ENCODE results near the gene PSMC2. TPM values are rescaled to one million over a fixed set of nuclear protein-coding genes. Genes with fewer than 3 reads are reported as not detected.

The PSMC2 gene
- total RNA-seq, 1 donor = 252 TPM

DNA sequence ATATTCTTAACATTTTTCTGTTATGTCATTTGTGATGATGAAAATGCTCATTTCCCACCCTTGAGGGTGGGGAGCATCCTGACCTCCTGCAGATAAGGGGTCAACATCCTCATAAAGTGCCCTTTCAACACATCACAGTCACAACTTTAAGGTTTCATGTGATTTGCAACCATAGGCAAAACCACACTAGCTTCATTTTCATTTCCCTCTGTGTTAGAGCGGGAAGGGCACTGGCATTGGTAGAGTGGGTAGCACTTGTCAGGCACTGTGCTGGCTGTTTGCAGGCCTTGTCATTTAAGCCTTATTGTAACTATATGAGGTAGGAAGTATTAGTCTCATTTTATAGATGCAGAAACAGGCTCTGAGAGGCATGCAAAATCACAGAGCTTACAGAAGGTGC lies 39.8 kb downstream of the PSMC2 start:
- DNase-seq (ENCODE audit: low read depth) = no peak
- no peak overlapping the region for H3K4me3 ChIP-seq (ENCODE audit: low read depth, low read length)
- TF ChIP-seq, protein P1, sequence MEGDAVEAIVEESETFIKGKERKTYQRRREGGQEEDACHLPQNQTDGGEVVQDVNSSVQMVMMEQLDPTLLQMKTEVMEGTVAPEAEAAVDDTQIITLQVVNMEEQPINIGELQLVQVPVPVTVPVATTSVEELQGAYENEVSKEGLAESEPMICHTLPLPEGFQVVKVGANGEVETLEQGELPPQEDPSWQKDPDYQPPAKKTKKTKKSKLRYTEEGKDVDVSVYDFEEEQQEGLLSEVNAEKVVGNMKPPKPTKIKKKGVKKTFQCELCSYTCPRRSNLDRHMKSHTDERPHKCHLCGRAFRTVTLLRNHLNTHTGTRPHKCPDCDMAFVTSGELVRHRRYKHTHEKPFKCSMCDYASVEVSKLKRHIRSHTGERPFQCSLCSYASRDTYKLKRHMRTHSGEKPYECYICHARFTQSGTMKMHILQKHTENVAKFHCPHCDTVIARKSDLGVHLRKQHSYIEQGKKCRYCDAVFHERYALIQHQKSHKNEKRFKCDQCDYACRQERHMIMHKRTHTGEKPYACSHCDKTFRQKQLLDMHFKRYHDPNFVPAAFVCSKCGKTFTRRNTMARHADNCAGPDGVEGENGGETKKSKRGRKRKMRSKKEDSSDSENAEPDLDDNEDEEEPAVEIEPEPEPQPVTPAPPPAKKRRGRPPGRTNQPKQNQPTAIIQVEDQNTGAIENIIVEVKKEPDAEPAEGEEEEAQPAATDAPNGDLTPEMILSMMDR (IDR thresholded peaks at IDR 0.05; ENCODE audit: insufficient read depth, low read depth, low read length) = no peak

- no peak overlapping the region for H3K4me3 ChIP-seq (ENCODE audit: low read depth, low read length)
- TF ChIP-seq, protein P1 (IDR thresholded peaks at IDR 0.05; ENCODE audit: insufficient read depth, low read depth, low read length) = no peak
- no peak for DNase-seq (ENCODE audit: low read depth)
Observed at GRCh38 chr7:103388469-103389140, 41.2 kb downstream of the PSMC2 start.

DNA sequence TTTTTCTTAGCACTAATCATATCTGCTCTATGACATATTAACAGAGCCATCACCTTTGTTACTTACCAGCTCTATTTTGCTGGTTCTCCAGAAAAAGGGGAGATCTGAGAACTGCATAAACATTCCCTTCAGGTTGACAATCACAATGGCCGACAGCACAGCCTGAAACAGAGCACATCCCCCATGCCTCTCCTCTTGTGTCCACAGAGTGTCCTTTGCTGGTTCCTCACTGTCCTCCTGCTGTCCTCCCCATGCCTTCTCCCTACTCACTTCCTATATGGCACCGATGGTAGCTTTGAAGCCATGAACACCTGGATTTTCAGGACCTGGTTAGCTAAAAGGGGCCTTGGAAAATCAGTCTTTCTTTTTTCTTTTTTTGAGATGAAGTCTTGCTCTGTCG lies 41.8 kb downstream of the PSMC2 start:
- H3K4me3 ChIP-seq (ENCODE audit: low read depth, low read length) = no peak overlapping the region
- no peak for DNase-seq (ENCODE audit: low read depth)
- TF ChIP-seq, protein P1 (IDR thresholded peaks at IDR 0.05; ENCODE audit: insufficient read depth, low read depth, low read length) = no peak

GRCh38 chr7:103391150-103391549 lies 43.7 kb downstream of the PSMC2 start:
- no peak overlapping the region for H3K4me3 ChIP-seq (ENCODE audit: low read depth, low read length)
- TF ChIP-seq, protein P1 (IDR thresholded peaks at IDR 0.05; ENCODE audit: insufficient read depth, low read depth, low read length) = no peak
- DNase-seq (ENCODE audit: low read depth) = no peak

DNA sequence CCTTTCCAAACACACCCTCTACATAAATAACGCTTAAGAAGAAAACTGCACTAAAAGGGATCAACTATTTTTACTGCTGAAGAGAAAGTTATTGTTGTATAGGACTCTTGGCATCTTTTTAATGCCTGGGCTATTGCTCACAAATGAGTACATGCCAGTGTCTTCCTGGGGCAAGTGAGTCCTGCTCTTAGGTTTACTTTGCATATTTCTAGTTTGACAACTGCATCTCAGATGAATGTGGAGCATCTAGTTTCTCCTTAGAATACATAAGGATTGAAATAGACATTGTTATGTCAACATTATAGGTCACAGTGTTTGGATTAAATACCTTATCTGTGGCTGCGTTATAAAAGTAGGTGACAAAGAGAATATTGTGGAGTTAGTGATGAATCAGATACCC lies 44.5 kb downstream of the PSMC2 start:
- no peak overlapping the region for H3K4me3 ChIP-seq (ENCODE audit: low read depth, low read length)
- TF ChIP-seq, protein P1 (IDR thresholded peaks at IDR 0.05; ENCODE audit: insufficient read depth, low read depth, low read length) = no peak
- no peak for DNase-seq (ENCODE audit: low read depth)

DNA sequence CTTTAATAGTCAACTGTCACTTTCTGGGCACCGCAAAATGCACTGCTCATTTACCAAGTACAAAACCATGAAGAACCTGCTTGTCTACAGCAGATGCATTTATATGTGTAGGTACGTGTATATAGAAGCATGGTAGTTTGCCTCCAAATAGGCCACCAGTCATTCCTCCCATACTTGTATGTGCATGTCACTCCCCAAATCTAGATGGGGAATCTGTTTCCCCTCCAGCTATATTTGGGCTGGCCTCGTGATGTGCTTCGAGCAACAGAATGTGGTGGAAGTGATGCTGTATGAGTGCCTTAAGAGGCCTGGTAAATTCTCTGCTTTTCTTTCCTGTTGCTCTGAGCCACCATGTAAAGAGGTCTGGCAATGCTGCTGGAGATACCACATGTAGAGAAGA lies 47.1 kb downstream of the PSMC2 start:
- TF ChIP-seq, protein P1 (IDR thresholded peaks at IDR 0.05; ENCODE audit: insufficient read depth, low read depth, low read length) = no peak
- H3K4me3 ChIP-seq (ENCODE audit: low read depth, low read length) = no peak overlapping the region
- DNase-seq (ENCODE audit: low read depth) = no peak

- H3K4me3 ChIP-seq (ENCODE audit: low read depth, low read length) = no peak overlapping the region
- no peak for DNase-seq (ENCODE audit: low read depth)
- TF ChIP-seq, protein P1 (IDR thresholded peaks at IDR 0.05; ENCODE audit: insufficient read depth, low read depth, low read length) = no peak
Observed at GRCh38 chr7:103395071-103395470, 47.6 kb downstream of the PSMC2 start.
